ENCODE results near the gene CORT. TPM values are rescaled to one million over a fixed set of nuclear protein-coding genes. Genes with fewer than 3 reads are reported as not detected.
"Not testable (repeated sequence)": the region's sequence is repeated elsewhere in the genome, so short reads cannot be mapped to it uniquely, and the experiment has no call there.

CORT gene
- total RNA-seq, 2 donors from 2014 or later, result 1.1 to 1.4 TPM

DNA sequence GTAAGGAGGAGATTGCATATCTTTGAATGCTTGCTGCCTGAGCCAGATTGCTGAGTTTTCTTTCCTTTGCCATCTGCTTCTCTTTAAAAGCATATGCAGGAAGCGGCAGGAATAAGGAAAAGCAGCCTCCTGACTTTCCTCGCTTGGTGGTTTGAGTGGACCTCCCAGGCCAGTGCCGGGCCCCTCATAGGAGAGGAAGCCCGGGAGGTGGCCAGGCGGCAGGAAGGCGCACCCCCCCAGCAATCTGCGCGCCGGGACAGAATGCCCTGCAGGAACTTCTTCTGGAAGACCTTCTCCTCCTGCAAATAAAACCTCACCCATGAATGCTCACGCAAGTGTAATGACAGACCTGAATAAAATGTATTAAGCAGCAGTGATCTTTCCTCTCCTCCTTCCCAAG, 1.5 kb downstream of the CORT start:
- DNase-seq (ENCODE audit: low spot score), result no peak
- TF ChIP-seq POLR2A (IDR thresholded peaks at IDR 0.05) (no peak), CTCF (IDR thresholded peaks at IDR 0.05) (no peak), POLR2AphosphoS5 (IDR thresholded peaks at IDR 0.05) (no peak)
- H3K36me3 ChIP-seq, result no peaks in the 10 kb centered on the region
- no peak overlapping the region for H3K4me3 ChIP-seq
- H3K9me3 ChIP-seq, result no peaks in the 10 kb centered on the region
- 7% methylated on average over 10 of the region's 10 CpGs for WGBS
- H3K4me1 ChIP-seq (replicated peaks), result no peaks in the 10 kb centered on the region
- H3K27ac ChIP-seq, result no peak overlapping the region
- intact Hi-C loops (cut with DNase I), result no loop called here
- no peaks in the 10 kb centered on the region for H3K27me3 ChIP-seq (replicated peaks; ENCODE audit: insufficient read depth)

- DNase-seq (ENCODE audit: low spot score), result no peak
- TF ChIP-seq POLR2AphosphoS5 (IDR thresholded peaks at IDR 0.05) (no peak), CTCF (IDR thresholded peaks at IDR 0.05) (no peak), POLR2A (IDR thresholded peaks at IDR 0.05) (no peak)
- Histone ChIP-seq H3K9me3 (no peaks in the 10 kb centered on the region), H3K36me3 (no peaks in the 10 kb centered on the region), H3K27ac (no peak overlapping the region), H3K4me3 (no peak overlapping the region), H3K4me1 (replicated peaks) (no peaks in the 10 kb centered on the region), H3K27me3 (replicated peaks; ENCODE audit: insufficient read depth) (no peaks in the 10 kb centered on the region)
- 73% methylated on average over 5 of the region's 5 CpGs for WGBS
- intact Hi-C loops (cut with DNase I), result no loop called here
Observed at GRCh38 chr1:10456048-10456447, 6.2 kb downstream of the CORT start.

DNA sequence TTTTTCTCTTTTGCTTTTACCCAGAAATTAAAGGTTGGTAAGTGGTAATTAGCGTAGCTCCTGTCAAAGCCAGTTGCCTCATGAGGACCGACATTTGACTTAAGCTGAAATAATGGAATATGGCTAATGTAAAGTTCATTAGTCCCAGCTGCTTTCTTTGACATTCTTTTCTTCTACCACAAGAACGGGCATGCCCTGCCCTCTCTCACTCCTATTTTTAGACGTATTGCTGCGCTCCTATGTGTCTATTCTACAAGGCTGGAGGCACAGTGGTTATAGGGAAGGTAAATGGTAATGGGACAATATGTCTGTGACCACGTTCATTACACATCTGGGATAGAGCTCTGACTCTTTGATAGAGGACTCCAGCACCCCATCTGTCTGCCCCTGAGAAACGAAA, 6.8 kb downstream of the CORT start:
- Histone ChIP-seq H3K36me3 (no peaks in the 10 kb centered on the region), H3K4me1 (replicated peaks) (no peaks in the 10 kb centered on the region), H3K9me3 (no peaks in the 10 kb centered on the region), H3K4me3 (no peak overlapping the region), H3K27me3 (replicated peaks; ENCODE audit: insufficient read depth) (no peaks in the 10 kb centered on the region), H3K27ac (no peak overlapping the region)
- TF ChIP-seq POLR2A (IDR thresholded peaks at IDR 0.05) (no peak), POLR2AphosphoS5 (IDR thresholded peaks at IDR 0.05) (no peak), CTCF (IDR thresholded peaks at IDR 0.05) (no peak)
- intact Hi-C loops (cut with DNase I), result no loop called here
- WGBS, result 54% methylated on average over 7 of the region's 7 CpGs
- DNase-seq (ENCODE audit: low spot score), result no peak

- H3K9me3 ChIP-seq; H3K4me3 ChIP-seq; H3K36me3 ChIP-seq; DNase-seq (ENCODE audit: low spot score); H3K27me3 ChIP-seq (replicated peaks; ENCODE audit: insufficient read depth); H3K4me1 ChIP-seq (replicated peaks); intact Hi-C loops (cut with DNase I): not testable (repeated sequence)
- 67% methylated on average over 7 of the region's 7 CpGs for WGBS
- peak overlapping the region in 1 of 2 donors; percentile 25 for H3K27ac ChIP-seq
Observed at GRCh38 chr1:10457462-10457861, 7.6 kb downstream of the CORT start.

- intact Hi-C loops (cut with DNase I), result no loop called here
- Histone ChIP-seq H3K27me3 (replicated peaks; ENCODE audit: insufficient read depth) (no peaks in the 10 kb centered on the region), H3K9me3 (no peaks in the 10 kb centered on the region), H3K4me3 (no peak overlapping the region), H3K27ac (peak overlapping the region in 1 of 2 donors; percentile 25), H3K36me3 (peaks cover 0 to 4% of the 10 kb centered on the region in 2 donors), H3K4me1 (replicated peaks) (no peaks in the 10 kb centered on the region)
- TF ChIP-seq POLR2A (IDR thresholded peaks at IDR 0.05), result no peak
- TF ChIP-seq POLR2AphosphoS5 (IDR thresholded peaks at IDR 0.05), result no peak
- no peak for TF ChIP-seq CTCF (IDR thresholded peaks at IDR 0.05)
- DNase-seq (ENCODE audit: low spot score), result no peak
- 40% methylated on average over 9 of the region's 9 CpGs for WGBS
Observed at GRCh38 chr1:10457875-10458274, 8.0 kb downstream of the CORT start.
